Osteocyte (in vitro differentiated cells): Measurements from ENCODE around the gene FAM114A2. TPM values are rescaled to one million over a fixed set of nuclear protein-coding genes. Genes with fewer than 3 reads are reported as not detected.

Experiments
- DNase-seq: peaks from one replicate; pipeline ENCODE4 v3.0.0; 2021; ENCODE audit warnings: mixed read lengths; ENCODE audit not compliant: unreplicated experiment; ENCODE audit errors: extremely low spot score
- H3K27ac Mint-ChIP-seq: one replicate; pipeline ENCODE4 v1.8.0; 2021; ENCODE audit warnings: mild to moderate bottlenecking, mixed read lengths; ENCODE audit not compliant: unreplicated experiment
- H3K27me3 Mint-ChIP-seq: one replicate; pipeline ENCODE4 v1.8.0; 2021; ENCODE audit warnings: mixed read lengths; ENCODE audit not compliant: unreplicated experiment
- H3K36me3 Mint-ChIP-seq: one replicate; pipeline ENCODE4 v1.8.0; 2021; ENCODE audit warnings: mixed read lengths; ENCODE audit not compliant: unreplicated experiment
- H3K4me1 Mint-ChIP-seq: one replicate; pipeline ENCODE4 v1.8.0; 2021; ENCODE audit warnings: mixed read lengths; ENCODE audit not compliant: unreplicated experiment
- H3K4me3 Mint-ChIP-seq: one replicate; pipeline ENCODE4 v1.8.0; 2021; ENCODE audit warnings: mild to moderate bottlenecking, moderate library complexity, mixed read lengths; ENCODE audit not compliant: unreplicated experiment
- H3K9me3 Mint-ChIP-seq: one replicate; pipeline ENCODE4 v1.8.0; 2021; ENCODE audit warnings: mixed read lengths; ENCODE audit not compliant: unreplicated experiment
- CTCF ChIP-seq: fragments of 200-600 bp; sonication (generic); IDR thresholded peaks from 2 replicates; pipeline ENCODE4 v1.5.0; 2021; ENCODE audit warnings: antibody characterized with exemption, mild to moderate bottlenecking, moderate library complexity
- total RNA-seq: library from RNA; stranded (reverse); gene quantifications from 2 replicates; pipeline ENCODE4 v1.2.1, GENCODE V29; 2021

FAM114A2 gene
- total RNA-seq, 1 donor from 2014 or later: 31.0 TPM

- Mint-ChIP-seq H3K27me3 (no peaks in the 10 kb centered on the region), H3K9me3 (no peaks in the 10 kb centered on the region), H3K4me1 (no peaks in the 10 kb centered on the region), H3K27ac (no peak overlapping the region), H3K36me3 (peaks cover 34% of the 10 kb centered on the region), H3K4me3 (no peak overlapping the region)
- DNase-seq: no peak
- TF ChIP-seq CTCF: no peak
Measured at GRCh38 chr5:154000703-154001102, 38.0 kb downstream of the FAM114A2 start.

- Mint-ChIP-seq H3K4me1 (no peaks in the 10 kb centered on the region), H3K4me3 (no peak overlapping the region), H3K9me3 (no peaks in the 10 kb centered on the region), H3K36me3 (peaks cover 36% of the 10 kb centered on the region), H3K27ac (no peak overlapping the region), H3K27me3 (no peaks in the 10 kb centered on the region)
- no peak for TF ChIP-seq CTCF
- DNase-seq: no peak
Measured at GRCh38 chr5:153999995-154000394, 38.7 kb downstream of the FAM114A2 start.

- Mint-ChIP-seq H3K27ac (no peak overlapping the region), H3K27me3 (no peaks in the 10 kb centered on the region), H3K4me3 (no peak overlapping the region), H3K36me3 (peaks cover 44% of the 10 kb centered on the region), H3K9me3 (no peaks in the 10 kb centered on the region), H3K4me1 (no peaks in the 10 kb centered on the region)
- no peak for TF ChIP-seq CTCF
- DNase-seq: no peak
Measured at GRCh38 chr5:153998768-153999167, 39.9 kb downstream of the FAM114A2 start.

- Mint-ChIP-seq H3K4me3 (no peak overlapping the region), H3K27ac (no peak overlapping the region), H3K27me3 (no peaks in the 10 kb centered on the region), H3K4me1 (no peaks in the 10 kb centered on the region), H3K9me3 (no peaks in the 10 kb centered on the region), H3K36me3 (peaks cover 44% of the 10 kb centered on the region)
- TF ChIP-seq CTCF: no peak
- no peak for DNase-seq
Measured at GRCh38 chr5:153998010-153998409, 40.7 kb downstream of the FAM114A2 start.

- H3K36me3 Mint-ChIP-seq: peaks cover 33% of the 10 kb centered on the region
- no peak for TF ChIP-seq CTCF
- no peak overlapping the region for H3K4me3 Mint-ChIP-seq
- no peak for DNase-seq
- H3K4me1 Mint-ChIP-seq: no peaks in the 10 kb centered on the region
- H3K27me3 Mint-ChIP-seq: no peaks in the 10 kb centered on the region
- no peak overlapping the region for H3K27ac Mint-ChIP-seq
- H3K9me3 Mint-ChIP-seq: no peaks in the 10 kb centered on the region
Measured at GRCh38 chr5:153991168-153991567, 47.5 kb downstream of the FAM114A2 start.
